ENCODE measurements around the gene NIPSNAP2.

GRCh38 chr7:56009695-56010094, 45.3 kb downstream of the NIPSNAP2 start:
- no peak for TF ChIP-seq CTCF (IDR thresholded peaks at IDR 0.05)
- TF ChIP-seq EP300 (IDR thresholded peaks at IDR 0.05), result no peak
- no peak for TF ChIP-seq NFE2L2 (conservative IDR thresholded peaks at IDR 0.05; ENCODE audit: low read length)
- no peak for TF ChIP-seq RAD21 (conservative IDR thresholded peaks at IDR 0.05 in 1 of 2, IDR thresholded peaks at IDR 0.05 in 1 of 2)
- TF ChIP-seq MAFK (IDR thresholded peaks at IDR 0.05; ENCODE audit: partially characterized antibody), result no peak
- no peak for TF ChIP-seq MYC (IDR thresholded peaks at IDR 0.05; ENCODE audit: borderline replicate concordance, low read length)
- no peak for TF ChIP-seq ZSCAN20 (CRISPR knock-in tag; IDR thresholded peaks at IDR 0.05)

All from A549 (cell line).